Measurements from ENCODE around the gene IL31. TPM values are rescaled to one million over a fixed set of nuclear protein-coding genes. Genes with fewer than 3 reads are reported as not detected.

The IL31 gene
- not detected in 2 replicates for total RNA-seq

DNA sequence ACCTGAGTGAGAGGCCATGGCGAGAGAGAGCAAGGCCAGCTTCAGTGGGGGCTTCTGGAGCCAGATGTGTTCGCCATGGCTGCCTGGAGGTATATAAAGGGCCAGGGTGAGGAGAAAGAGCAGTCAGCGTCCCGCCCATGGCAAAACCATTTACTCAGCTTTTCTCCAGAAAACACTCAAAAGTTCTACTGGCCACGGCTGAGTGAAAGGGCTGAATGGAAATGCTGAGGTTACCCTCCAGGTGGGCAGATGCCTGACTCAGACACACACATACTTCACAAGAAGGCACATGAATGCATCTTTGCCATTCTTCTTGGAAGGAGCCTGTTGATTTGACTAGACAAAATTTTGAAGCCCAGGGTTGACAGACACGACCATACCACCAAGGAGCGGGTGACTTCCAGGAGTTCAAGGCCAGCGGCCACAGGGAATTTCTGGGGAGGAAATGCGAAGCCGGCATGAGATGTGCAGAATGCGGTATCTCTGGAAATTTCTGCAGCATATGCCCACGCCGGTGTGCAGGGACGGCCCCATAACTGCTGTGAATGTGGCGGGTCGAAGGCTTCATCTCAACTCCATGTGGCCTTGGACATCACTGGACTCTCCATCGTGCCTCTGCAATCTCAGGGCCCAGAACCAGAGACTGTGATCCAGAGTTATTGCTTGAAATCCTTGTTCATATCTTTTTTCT lies at the start of gene IL31:
Gene IL31, minus strand, starts transcription at position 67 of the 691 bp plus-strand sequence. Its CDS starts 49 bp downstream, at position 18.
- no peak for DNase-seq
- TF ChIP-seq, protein P1, sequence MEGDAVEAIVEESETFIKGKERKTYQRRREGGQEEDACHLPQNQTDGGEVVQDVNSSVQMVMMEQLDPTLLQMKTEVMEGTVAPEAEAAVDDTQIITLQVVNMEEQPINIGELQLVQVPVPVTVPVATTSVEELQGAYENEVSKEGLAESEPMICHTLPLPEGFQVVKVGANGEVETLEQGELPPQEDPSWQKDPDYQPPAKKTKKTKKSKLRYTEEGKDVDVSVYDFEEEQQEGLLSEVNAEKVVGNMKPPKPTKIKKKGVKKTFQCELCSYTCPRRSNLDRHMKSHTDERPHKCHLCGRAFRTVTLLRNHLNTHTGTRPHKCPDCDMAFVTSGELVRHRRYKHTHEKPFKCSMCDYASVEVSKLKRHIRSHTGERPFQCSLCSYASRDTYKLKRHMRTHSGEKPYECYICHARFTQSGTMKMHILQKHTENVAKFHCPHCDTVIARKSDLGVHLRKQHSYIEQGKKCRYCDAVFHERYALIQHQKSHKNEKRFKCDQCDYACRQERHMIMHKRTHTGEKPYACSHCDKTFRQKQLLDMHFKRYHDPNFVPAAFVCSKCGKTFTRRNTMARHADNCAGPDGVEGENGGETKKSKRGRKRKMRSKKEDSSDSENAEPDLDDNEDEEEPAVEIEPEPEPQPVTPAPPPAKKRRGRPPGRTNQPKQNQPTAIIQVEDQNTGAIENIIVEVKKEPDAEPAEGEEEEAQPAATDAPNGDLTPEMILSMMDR (IDR thresholded peaks at IDR 0.05), result no peak
- H3K4me3 Mint-ChIP-seq, result no peak within 1 kb of the TSS
- intact Hi-C loops (cut with micrococcal nuclease), result no loop called here
- H3K4me1 Mint-ChIP-seq, result no peaks in the 10 kb centered on the region
- no peak within 1 kb of the TSS for H3K27ac Mint-ChIP-seq
- no peaks in the 10 kb centered on the region for H3K9me3 Mint-ChIP-seq
- ChIA-PET POLR2A (no interaction called here), CTCF (no interaction called here)
- no peaks in the 10 kb centered on the region for H3K36me3 Mint-ChIP-seq (ENCODE audit: low read depth)
- peaks cover 5% of the 10 kb centered on the region for H3K27me3 Mint-ChIP-seq
- ATAC-seq (ENCODE audit: low read depth), result no peak

DNA sequence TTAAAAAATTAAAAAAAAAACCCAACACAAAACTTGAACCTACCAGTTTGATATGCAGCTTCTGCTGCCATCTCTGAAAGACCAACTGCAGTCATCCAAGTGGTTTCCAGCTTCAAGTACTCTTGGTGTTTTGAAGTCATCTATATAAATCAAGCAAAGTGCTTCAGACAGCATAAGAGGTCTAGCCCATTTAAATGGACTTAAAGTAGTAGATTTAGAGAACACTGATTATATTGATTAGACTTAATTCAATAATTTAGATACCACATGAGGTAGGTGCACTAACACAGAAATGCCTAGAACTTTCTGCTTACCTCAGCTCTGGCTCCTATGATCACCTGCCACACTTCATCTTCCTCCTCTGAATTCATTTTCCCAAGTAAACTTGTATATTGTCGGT lies 42.4 kb upstream of the IL31 start:
- Mint-ChIP-seq H3K36me3 (ENCODE audit: low read depth) (peaks cover 75% of the 10 kb centered on the region), H3K27ac (no peak overlapping the region), H3K4me3 (no peak overlapping the region), H3K4me1 (no peaks in the 10 kb centered on the region), H3K27me3 (no peaks in the 10 kb centered on the region), H3K9me3 (no peaks in the 10 kb centered on the region)
- intact Hi-C loops (cut with micrococcal nuclease), result no loop called here
- ChIA-PET POLR2A (interaction anchor here (1.1 kb wide), 1 partner anchor 9 kb away, joined by 3 read pairs; the partner anchor contains the start of gene DIABLO), CTCF (no interaction called here)
- TF ChIP-seq, protein P1 (IDR thresholded peaks at IDR 0.05), result no peak
- ATAC-seq (ENCODE audit: low read depth) (no peak), DNase-seq (no peak)

GRCh38 chr12:122215771-122216170 lies 41.8 kb upstream of the IL31 start:
- Mint-ChIP-seq H3K4me3 (no peak overlapping the region), H3K9me3 (no peaks in the 10 kb centered on the region), H3K4me1 (no peaks in the 10 kb centered on the region), H3K36me3 (ENCODE audit: low read depth) (peaks cover 73% of the 10 kb centered on the region), H3K27ac (no peak overlapping the region), H3K27me3 (no peaks in the 10 kb centered on the region)
- ChIA-PET CTCF (interaction anchor here (1.5 kb wide), 1 partner anchor 140 kb away, joined by 4 read pairs; no protein-coding TSS in a partner anchor), POLR2A (interaction anchor here (1.1 to 1.6 kb wide), 2 partner anchors 10 kb away, joined by 3 to 4 read pairs; partner anchors contain the start of gene DIABLO)
- DNase-seq (no peak), ATAC-seq (ENCODE audit: low read depth) (no peak)
- intact Hi-C loops (cut with micrococcal nuclease), result no loop called here
- TF ChIP-seq, protein P1 (IDR thresholded peaks at IDR 0.05), result no peak

GRCh38 chr12:122208073-122208820 lies 34.2 kb upstream of the IL31 start:
- Mint-ChIP-seq H3K9me3 (no peaks in the 10 kb centered on the region), H3K27me3 (peaks cover 4% of the 10 kb centered on the region), H3K36me3 (ENCODE audit: low read depth) (peaks cover 51% of the 10 kb centered on the region), H3K4me1 (peaks cover 4% of the 10 kb centered on the region), H3K27ac (no peak overlapping the region), H3K4me3 (no peak overlapping the region)
- ChIA-PET POLR2A (interaction anchor here (0.6 kb wide), 1 partner anchor 451 kb away, joined by 5 read pairs; no protein-coding TSS in a partner anchor), CTCF (no interaction called here)
- ATAC-seq (ENCODE audit: low read depth) (no peak), DNase-seq (no peak)
- TF ChIP-seq, protein P1 (IDR thresholded peaks at IDR 0.05), result no peak
- intact Hi-C loops (cut with micrococcal nuclease), result no loop called here

DNA sequence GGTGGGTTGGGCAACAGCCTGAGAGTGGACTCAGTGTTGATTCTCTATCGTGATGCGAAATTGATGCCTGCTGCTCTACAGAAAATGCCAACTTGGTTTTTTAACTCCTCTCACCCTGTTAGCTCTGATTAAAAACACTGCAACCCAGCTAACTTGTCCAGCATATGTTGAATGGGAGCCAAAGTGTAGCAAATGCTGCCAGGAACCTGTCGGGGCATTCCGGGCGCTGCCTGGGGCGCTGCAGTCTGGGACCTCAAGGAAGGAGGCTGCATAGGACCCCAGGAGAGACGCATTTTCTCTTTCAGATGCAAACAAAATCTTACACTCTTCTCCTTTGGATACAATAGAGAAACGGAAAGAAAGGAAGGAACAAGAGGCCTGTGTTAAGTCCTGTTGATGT lies 33.4 kb upstream of the IL31 start:
- TF ChIP-seq, protein P1 (IDR thresholded peaks at IDR 0.05), result no peak
- DNase-seq (no peak), ATAC-seq (ENCODE audit: low read depth) (no peak)
- CTCF ChIA-PET, result no interaction called here
- intact Hi-C loops (cut with micrococcal nuclease), result no loop called here
- POLR2A ChIA-PET, result interaction anchor here (0.6 kb wide), 1 partner anchor 116 kb away, joined by 4 read pairs; no protein-coding TSS in a partner anchor
- Mint-ChIP-seq H3K4me1 (peaks cover 7% of the 10 kb centered on the region), H3K9me3 (no peaks in the 10 kb centered on the region), H3K27me3 (peaks cover 6% of the 10 kb centered on the region), H3K4me3 (no peak overlapping the region), H3K36me3 (ENCODE audit: low read depth) (peaks cover 43% of the 10 kb centered on the region), H3K27ac (no peak overlapping the region)

Measured in activated B cell treated with CpG ODN at 0.5 μM for 24 hours (primary cell).